IMR-90 (cell line): Measurements from ENCODE around the gene CCDC27. TPM values are rescaled to one million over a fixed set of nuclear protein-coding genes. Genes with fewer than 3 reads are reported as not detected.

Source experiments
- ATAC-seq: fragments of 200-7000 bp; cut with Tn5 transposase; 2 replicates; pipeline ENCODE4 v1.9.1; 2020; ENCODE audit warnings: low read depth, mild to moderate bottlenecking, moderate library complexity
- BruUV-seq: library from RNA; stranded (reverse); fragments of 400-500 nt; replicated peaks from 2 replicates; lab custom pipeline; 2021; lab: Mats Ljungman, UMichigan
- CTCF ChIA-PET: fragments of 300-600 bp; formaldehyde crosslinking; extraction: SDS; loops from one replicate; lab custom pipeline; 2021; ENCODE audit warnings: antibody characterized with exemption; lab: Yijun Ruan, JAX
- POLR2A ChIA-PET: fragments of 300-600 bp; sonication (Branson Sonifier 250); formaldehyde crosslinking; loops from one replicate; lab custom pipeline; 2022; ENCODE audit warnings: antibody characterized with exemption; ENCODE audit not compliant: unreplicated experiment; lab: Charles Lee
- DNase-seq: peaks from one replicate; pipeline ENCODE4 v3.0.0; 2013
- H2AFZ ChIP-seq: replicated peaks from 2 replicates; pipeline ENCODE3; 2013; ENCODE audit warnings: low read length, mild to moderate bottlenecking; ENCODE audit not compliant: poor library complexity
- H2AK5ac ChIP-seq: 2 replicates; pipeline ENCODE4 v1.6.1; 2013; ENCODE audit warnings: low read depth, low read length, inconsistent platforms
- H2AK9ac ChIP-seq: replicated peaks from 2 replicates; pipeline ENCODE3; 2013; ENCODE audit warnings: mild to moderate bottlenecking, low read depth, low read length, moderate library complexity; ENCODE audit not compliant: poor library complexity
- H2BK120ac ChIP-seq: 2 replicates; pipeline ENCODE4 v1.6.1; 2013; ENCODE audit warnings: low read depth, low read length, inconsistent platforms
- H2BK15ac ChIP-seq: 3 replicates; pipeline ENCODE4 v1.6.1; 2013; ENCODE audit warnings: low read depth, low read length, inconsistent platforms
- H2BK20ac ChIP-seq: 2 replicates; pipeline ENCODE4 v1.6.1; 2013; ENCODE audit warnings: low read depth, mild to moderate bottlenecking, inconsistent platforms, low read length, moderate library complexity
- H2BK5ac ChIP-seq: 2 replicates; pipeline ENCODE4 v1.6.1; 2013; ENCODE audit warnings: mild to moderate bottlenecking, low read depth, low read length, inconsistent platforms; ENCODE audit not compliant: poor library complexity, severe bottlenecking
- H3K14ac ChIP-seq: replicated peaks from 2 replicates; pipeline ENCODE4 v1.6.1; 2013; ENCODE audit warnings: low read depth, low read length, inconsistent platforms
- H3K18ac ChIP-seq: 2 replicates; pipeline ENCODE4 v1.6.1; 2013; ENCODE audit warnings: low read depth, low read length, control low read depth
- H3K23ac ChIP-seq: 2 replicates; pipeline ENCODE4 v1.6.1; 2013; ENCODE audit warnings: low read depth, low read length, inconsistent platforms
- H3K27ac ChIP-seq: 2 replicates; pipeline ENCODE4 v1.5.1; 2013; ENCODE audit warnings: mild to moderate bottlenecking, control low read depth, low read length; ENCODE audit not compliant: insufficient read depth
- H3K27me3 ChIP-seq: 2 replicates; pipeline ENCODE4 v1.6.1; 2013; ENCODE audit warnings: low read length; ENCODE audit not compliant: control insufficient read depth, insufficient read depth
- H3K36me3 ChIP-seq: 2 replicates; pipeline ENCODE4 v1.6.1; 2013; ENCODE audit warnings: low read length, mixed read lengths; ENCODE audit not compliant: control insufficient read depth, insufficient read depth
- H3K4ac ChIP-seq: 2 replicates; pipeline ENCODE4 v1.6.1; 2013; ENCODE audit warnings: low read depth, low read length, inconsistent platforms
- H3K4me1 ChIP-seq: 2 replicates; pipeline ENCODE4 v1.6.1; 2013; ENCODE audit warnings: low read length, mixed read lengths; ENCODE audit not compliant: control insufficient read depth, insufficient read depth
- H3K4me2 ChIP-seq: 2 replicates; pipeline ENCODE4 v1.6.1; 2013; ENCODE audit warnings: low read depth, mild to moderate bottlenecking, control low read depth, low read length, moderate library complexity
- H3K4me3 ChIP-seq: 2 replicates; pipeline ENCODE4 v1.5.1; 2013; ENCODE audit warnings: low read depth, mild to moderate bottlenecking, control low read depth, low read length, moderate library complexity; ENCODE audit not compliant: insufficient read depth
- H3K56ac ChIP-seq: 2 replicates; pipeline ENCODE4 v1.6.1; 2013; ENCODE audit warnings: low read length, inconsistent platforms; ENCODE audit not compliant: insufficient read depth; ENCODE audit errors: extremely low read depth
- H3K79me1 ChIP-seq, 2 experiments: 2 replicates each; pipeline ENCODE4 v1.6.1; 2013; ENCODE audit warnings: low read length in 2 of 2, inconsistent platforms in 1 of 2, low read depth in 1 of 2
- H3K9ac ChIP-seq: 2 replicates; pipeline ENCODE4 v1.6.1; 2013; ENCODE audit warnings: low read depth, low read length, control low read depth
- H3K9me1 ChIP-seq: 2 replicates; pipeline ENCODE4 v1.6.1; 2013; ENCODE audit warnings: low read length, inconsistent platforms; ENCODE audit not compliant: insufficient read depth
- H3K9me3 ChIP-seq: 2 replicates; pipeline ENCODE4 v1.6.1; 2013; ENCODE audit warnings: low read length; ENCODE audit not compliant: control insufficient read depth, insufficient read depth
- H4K20me1 ChIP-seq: 2 replicates; pipeline ENCODE4 v1.6.1; 2013; ENCODE audit warnings: low read length, inconsistent platforms; ENCODE audit not compliant: insufficient read depth
- H4K5ac ChIP-seq: 2 replicates; pipeline ENCODE4 v1.6.1; 2013; ENCODE audit warnings: mild to moderate bottlenecking, low read depth, low read length, control low read depth
- H4K8ac ChIP-seq, 2 experiments: 2 replicates each; pipeline ENCODE4 v1.6.1; 2013; ENCODE audit warnings: low read depth in 2 of 2, low read length in 2 of 2, control low read depth in 1 of 2, inconsistent platforms in 1 of 2
- H4K91ac ChIP-seq: 2 replicates; pipeline ENCODE4 v1.6.1; 2013; ENCODE audit warnings: low read depth, low read length, inconsistent platforms; ENCODE audit not compliant: insufficient read depth
- BHLHE40 ChIP-seq: fragments of 150-350 bp; IDR thresholded peaks from 2 replicates; pipeline ENCODE4 v1.6.1; 2016; ENCODE audit warnings: mild to moderate bottlenecking, low read depth, low read length
- CHD1 ChIP-seq: IDR thresholded peaks from 2 replicates; pipeline ENCODE4 v1.6.1; 2012; ENCODE audit warnings: low read depth, low read length, improper control_type of control experiment
- MAFK ChIP-seq: IDR thresholded peaks from 2 replicates; pipeline ENCODE4 v1.6.1; 2012; ENCODE audit warnings: low read depth, low read length, improper control_type of control experiment
- MXI1 ChIP-seq: IDR thresholded peaks from 2 replicates; pipeline ENCODE4 v1.6.1; 2012; ENCODE audit warnings: low read depth, mild to moderate bottlenecking, low read length, moderate library complexity, borderline replicate concordance
- NFE2L2 ChIP-seq: fragments of 150-350 bp; IDR thresholded peaks from 2 replicates; pipeline ENCODE4 v1.6.1; 2016; ENCODE audit warnings: low read depth, mild to moderate bottlenecking, low read length
- POLR2A ChIP-seq: IDR thresholded peaks from 2 replicates; pipeline ENCODE4 v1.6.1; 2012; ENCODE audit warnings: mild to moderate bottlenecking, low read depth, low read length
- RAD21 ChIP-seq: IDR thresholded peaks from 2 replicates; pipeline ENCODE4 v1.6.1; 2012; ENCODE audit warnings: low read length, improper control_type of control experiment
- RFX5 ChIP-seq: IDR thresholded peaks from 2 replicates; pipeline ENCODE4 v1.8.0; 2012; ENCODE audit warnings: low read depth, mild to moderate bottlenecking, low read length, moderate library complexity
- SMC3 ChIP-seq: fragments of 150-350 bp; IDR thresholded peaks from 2 replicates; pipeline ENCODE4 v1.6.1; 2016; ENCODE audit warnings: low read depth, mild to moderate bottlenecking, antibody characterized with exemption, low read length, moderate library complexity
- WGBS, 2 experiments: methylation state at CpG; one replicate each; pipeline versions ENCODE4 v1.1.5 to v1.1.7; 2013; ENCODE audit warnings: missing lambda C conversion rate in 2 of 2; ENCODE audit not compliant: insufficient read length in 1 of 2; ENCODE audit errors: extremely low coverage in 2 of 2; 5-methylcytosine and 5-hydroxymethylcytosine counted together
- dilution Hi-C: fragments of 300-500 bp; cut with HindIII; formaldehyde crosslinking; loops from one replicate; pipeline ENCODE4 v1.14.3; 2018; ENCODE audit warnings: low sequenced_read_pairs; ENCODE audit not compliant: unreplicated experiment
- in situ Hi-C: fragments of 300-500 bp; cut with MboI; formaldehyde crosslinking; loops from 3 replicates; pipeline ENCODE4 v1.14.3; 2019; ENCODE audit warnings: low sequenced_read_pairs, inconsistent platforms, mixed read lengths
- intact Hi-C: fragments of 100-400 bp; cut with micrococcal nuclease; formaldehyde crosslinking; loops from 2 replicates; pipeline ENCODE4 v1.10.0; 2022
- polyA plus RNA-seq, 3 experiments: library from polyadenylated mRNA; depleted of rRNA; stranded (reverse); fragments of >200 nt; gene quantifications; 2 replicates each; pipeline ENCODE4 v1.2.3, GENCODE V29; 2012; ENCODE audit warnings: low replicate concordance in 1 of 3
- total RNA-seq: library from RNA; depleted of rRNA; stranded (reverse); fragments of >200 nt; gene quantifications from 2 replicates; pipeline ENCODE4 v1.2.3, GENCODE V29; 2012
- TF ChIP-seq, protein P1 (sequence below): fragments of 150-350 bp; IDR thresholded peaks from 2 replicates; pipeline ENCODE4 v1.6.1; 2017; ENCODE audit warnings: mild to moderate bottlenecking, antibody characterized with exemption, low read length, low read depth
- TF ChIP-seq, protein P2 (sequence below): conservative IDR thresholded peaks from 2 replicates; pipeline ENCODE4 v1.5.1; 2012; ENCODE audit warnings: mild to moderate bottlenecking, low read depth, low read length, improper control_type of control experiment
- TF ChIP-seq, protein P3 (sequence below): fragments of 150-350 bp; IDR thresholded peaks from 2 replicates; pipeline ENCODE4 v1.6.1; 2016; ENCODE audit warnings: low read depth, mild to moderate bottlenecking, low read length, moderate library complexity, borderline replicate concordance

CCDC27 gene
- total and polyA plus RNA-seq, 2 of the 4 experiments (the other 2 are of a cell fraction): not detected

DNA sequence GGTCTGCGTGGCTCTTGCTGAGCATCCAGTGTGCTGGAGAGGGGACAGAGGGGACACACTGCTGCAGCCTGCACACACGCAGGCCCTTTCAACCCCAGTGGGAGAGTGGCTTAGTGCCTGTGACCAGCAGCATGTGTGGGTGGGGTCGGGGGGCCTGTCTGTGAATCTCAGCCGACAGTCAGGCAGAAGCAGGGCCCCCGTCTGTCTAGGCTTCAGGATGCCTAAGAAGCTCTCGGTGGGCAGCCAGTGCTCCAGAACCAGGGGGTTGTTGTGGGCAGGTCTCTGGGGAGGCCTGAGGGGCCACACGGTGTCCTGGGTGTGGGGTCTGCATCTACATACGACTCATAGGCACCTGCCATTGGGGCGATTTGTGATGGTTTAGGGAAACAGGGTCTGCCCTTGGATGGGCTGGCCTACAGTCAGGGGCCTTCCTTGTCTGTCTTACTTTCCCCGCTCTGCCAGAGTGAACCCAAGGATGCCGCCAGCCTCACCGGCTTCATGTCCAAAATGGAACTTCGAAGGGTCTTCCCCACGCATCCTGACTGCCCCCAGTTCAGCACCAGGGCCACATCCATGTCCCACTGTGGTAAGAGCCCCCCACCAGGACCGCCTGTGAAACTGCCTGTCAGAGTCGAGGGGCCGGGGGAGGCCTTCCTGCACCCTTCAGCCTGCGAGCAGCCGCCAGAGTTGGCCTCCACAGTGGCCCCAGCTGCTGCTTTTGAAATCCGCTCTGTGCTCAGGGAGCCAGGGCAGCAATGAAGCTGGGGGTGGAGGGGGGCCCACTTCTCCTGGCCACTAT is 1.6 kb downstream of the CCDC27 start:
- intact Hi-C loops (no loop called here), in situ Hi-C loops (no loop called here), dilution Hi-C loops (no loop called here)
- Histone ChIP-seq H3K4ac (no peak overlapping the region), H4K5ac (no peak overlapping the region), H3K4me1 (no peaks in the 10 kb centered on the region), H2BK20ac (no peak overlapping the region), H3K79me1 (no peaks in the 10 kb centered on the region), H2AK5ac (no peak overlapping the region), H3K4me2 (no peak overlapping the region), H3K27me3 (peaks cover 36% of the 10 kb centered on the region), H2AFZ (no peak overlapping the region), H3K23ac (no peak overlapping the region), H3K4me3 (no peak overlapping the region), H3K18ac (no peak overlapping the region), H4K8ac (no peak overlapping the region), H3K9ac (no peak overlapping the region), H4K20me1 (no peaks in the 10 kb centered on the region), H4K91ac (no peak overlapping the region), H3K27ac (no peak overlapping the region), H3K56ac (no peak overlapping the region), H3K9me3 (no peaks in the 10 kb centered on the region), H2AK9ac (no peak overlapping the region), H2BK5ac (no peak overlapping the region), H2BK15ac (no peak overlapping the region), H3K9me1 (no peaks in the 10 kb centered on the region), H3K36me3 (no peaks in the 10 kb centered on the region), H3K14ac (no peak overlapping the region), H2BK120ac (no peak overlapping the region)
- ChIA-PET CTCF (no interaction called here), POLR2A (no interaction called here)
- WGBS, 2 experiments: 70% methylated on average over 8 of the region's 20 CpGs; no CpG with 5 or more reads in 1 of the 2 experiments
- DNase-seq (no peak), ATAC-seq (no peak)
- BruUV-seq: no TSS peak
- TF ChIP-seq, protein P1, sequence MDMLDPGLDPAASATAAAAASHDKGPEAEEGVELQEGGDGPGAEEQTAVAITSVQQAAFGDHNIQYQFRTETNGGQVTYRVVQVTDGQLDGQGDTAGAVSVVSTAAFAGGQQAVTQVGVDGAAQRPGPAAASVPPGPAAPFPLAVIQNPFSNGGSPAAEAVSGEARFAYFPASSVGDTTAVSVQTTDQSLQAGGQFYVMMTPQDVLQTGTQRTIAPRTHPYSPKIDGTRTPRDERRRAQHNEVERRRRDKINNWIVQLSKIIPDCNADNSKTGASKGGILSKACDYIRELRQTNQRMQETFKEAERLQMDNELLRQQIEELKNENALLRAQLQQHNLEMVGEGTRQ: no peak
- TF ChIP-seq MAFK: no peak
- TF ChIP-seq NFE2L2: no peak
- TF ChIP-seq CHD1: no peak
- TF ChIP-seq MXI1: no peak
- no peak for TF ChIP-seq POLR2A
- TF ChIP-seq, protein P2, sequence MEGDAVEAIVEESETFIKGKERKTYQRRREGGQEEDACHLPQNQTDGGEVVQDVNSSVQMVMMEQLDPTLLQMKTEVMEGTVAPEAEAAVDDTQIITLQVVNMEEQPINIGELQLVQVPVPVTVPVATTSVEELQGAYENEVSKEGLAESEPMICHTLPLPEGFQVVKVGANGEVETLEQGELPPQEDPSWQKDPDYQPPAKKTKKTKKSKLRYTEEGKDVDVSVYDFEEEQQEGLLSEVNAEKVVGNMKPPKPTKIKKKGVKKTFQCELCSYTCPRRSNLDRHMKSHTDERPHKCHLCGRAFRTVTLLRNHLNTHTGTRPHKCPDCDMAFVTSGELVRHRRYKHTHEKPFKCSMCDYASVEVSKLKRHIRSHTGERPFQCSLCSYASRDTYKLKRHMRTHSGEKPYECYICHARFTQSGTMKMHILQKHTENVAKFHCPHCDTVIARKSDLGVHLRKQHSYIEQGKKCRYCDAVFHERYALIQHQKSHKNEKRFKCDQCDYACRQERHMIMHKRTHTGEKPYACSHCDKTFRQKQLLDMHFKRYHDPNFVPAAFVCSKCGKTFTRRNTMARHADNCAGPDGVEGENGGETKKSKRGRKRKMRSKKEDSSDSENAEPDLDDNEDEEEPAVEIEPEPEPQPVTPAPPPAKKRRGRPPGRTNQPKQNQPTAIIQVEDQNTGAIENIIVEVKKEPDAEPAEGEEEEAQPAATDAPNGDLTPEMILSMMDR: no peak
- no peak for TF ChIP-seq RAD21
- no peak for TF ChIP-seq BHLHE40
- TF ChIP-seq, protein P3, sequence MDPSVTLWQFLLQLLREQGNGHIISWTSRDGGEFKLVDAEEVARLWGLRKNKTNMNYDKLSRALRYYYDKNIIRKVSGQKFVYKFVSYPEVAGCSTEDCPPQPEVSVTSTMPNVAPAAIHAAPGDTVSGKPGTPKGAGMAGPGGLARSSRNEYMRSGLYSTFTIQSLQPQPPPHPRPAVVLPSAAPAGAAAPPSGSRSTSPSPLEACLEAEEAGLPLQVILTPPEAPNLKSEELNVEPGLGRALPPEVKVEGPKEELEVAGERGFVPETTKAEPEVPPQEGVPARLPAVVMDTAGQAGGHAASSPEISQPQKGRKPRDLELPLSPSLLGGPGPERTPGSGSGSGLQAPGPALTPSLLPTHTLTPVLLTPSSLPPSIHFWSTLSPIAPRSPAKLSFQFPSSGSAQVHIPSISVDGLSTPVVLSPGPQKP: no peak
- no peak for TF ChIP-seq SMC3
- no peak for TF ChIP-seq RFX5
